ENCODE measurements around the gene DDX41. TPM values are rescaled to one million over a fixed set of nuclear protein-coding genes. Genes with fewer than 3 reads are reported as not detected.

The DDX41 gene
- total RNA-seq, 4 donors from 2014 or later: 119 to 170 (median 145) TPM

GRCh38 chr5:177510567-177511053, 6.2 kb downstream of the DDX41 start:
- peaks cover 41 to 43% of the 10 kb centered on the region in 2 donors for H3K36me3 ChIP-seq
- DNase-seq: no peak

GRCh38 chr5:177509991-177510566, 6.7 kb downstream of the DDX41 start:
- Histone ChIP-seq H3K27ac (no peak overlapping the region), H3K27me3 (no peaks in the 10 kb centered on the region), H3K36me3 (peaks cover 36 to 40% of the 10 kb centered on the region in 2 donors), H3K9me3 (no peaks in the 10 kb centered on the region), H3K4me3 (replicated peaks in 1 of 3) (peak overlapping the region in 1 of 3 donors; percentile 12), H3K4me1 (no peaks in the 10 kb centered on the region)
- intact Hi-C loops (cut with DNase I): loop anchor here (10.0 kb wide), 1 partner anchor 395 kb away; no protein-coding TSS in a partner anchor
- 77 to 84% methylated on average over 9 to 10 of the region's 11 CpGs for WGBS, 2 donors
- TF ChIP-seq, protein P1, sequence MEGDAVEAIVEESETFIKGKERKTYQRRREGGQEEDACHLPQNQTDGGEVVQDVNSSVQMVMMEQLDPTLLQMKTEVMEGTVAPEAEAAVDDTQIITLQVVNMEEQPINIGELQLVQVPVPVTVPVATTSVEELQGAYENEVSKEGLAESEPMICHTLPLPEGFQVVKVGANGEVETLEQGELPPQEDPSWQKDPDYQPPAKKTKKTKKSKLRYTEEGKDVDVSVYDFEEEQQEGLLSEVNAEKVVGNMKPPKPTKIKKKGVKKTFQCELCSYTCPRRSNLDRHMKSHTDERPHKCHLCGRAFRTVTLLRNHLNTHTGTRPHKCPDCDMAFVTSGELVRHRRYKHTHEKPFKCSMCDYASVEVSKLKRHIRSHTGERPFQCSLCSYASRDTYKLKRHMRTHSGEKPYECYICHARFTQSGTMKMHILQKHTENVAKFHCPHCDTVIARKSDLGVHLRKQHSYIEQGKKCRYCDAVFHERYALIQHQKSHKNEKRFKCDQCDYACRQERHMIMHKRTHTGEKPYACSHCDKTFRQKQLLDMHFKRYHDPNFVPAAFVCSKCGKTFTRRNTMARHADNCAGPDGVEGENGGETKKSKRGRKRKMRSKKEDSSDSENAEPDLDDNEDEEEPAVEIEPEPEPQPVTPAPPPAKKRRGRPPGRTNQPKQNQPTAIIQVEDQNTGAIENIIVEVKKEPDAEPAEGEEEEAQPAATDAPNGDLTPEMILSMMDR (IDR thresholded peaks at IDR 0.05): no peak
- DNase-seq: no peak

More at GRCh38 chr5:177510567-177511053, 6.2 kb downstream of the DDX41 start:
- WGBS, 2 donors: 90 to 91% methylated on average over 15 of the region's 15 CpGs
- TF ChIP-seq POLR2A (IDR thresholded peaks at IDR 0.05): no peak
- TF ChIP-seq, protein P1 (IDR thresholded peaks at IDR 0.05): no peak
- Histone ChIP-seq H3K27me3 (no peaks in the 10 kb centered on the region), H3K4me3 (replicated peaks in 1 of 3) (no peak overlapping the region), H3K4me1 (peaks cover 2% of the 10 kb centered on the region in 2 donors), H3K27ac (no peak overlapping the region), H3K9me3 (no peaks in the 10 kb centered on the region)
- intact Hi-C loops (cut with DNase I): no loop called here

DNA sequence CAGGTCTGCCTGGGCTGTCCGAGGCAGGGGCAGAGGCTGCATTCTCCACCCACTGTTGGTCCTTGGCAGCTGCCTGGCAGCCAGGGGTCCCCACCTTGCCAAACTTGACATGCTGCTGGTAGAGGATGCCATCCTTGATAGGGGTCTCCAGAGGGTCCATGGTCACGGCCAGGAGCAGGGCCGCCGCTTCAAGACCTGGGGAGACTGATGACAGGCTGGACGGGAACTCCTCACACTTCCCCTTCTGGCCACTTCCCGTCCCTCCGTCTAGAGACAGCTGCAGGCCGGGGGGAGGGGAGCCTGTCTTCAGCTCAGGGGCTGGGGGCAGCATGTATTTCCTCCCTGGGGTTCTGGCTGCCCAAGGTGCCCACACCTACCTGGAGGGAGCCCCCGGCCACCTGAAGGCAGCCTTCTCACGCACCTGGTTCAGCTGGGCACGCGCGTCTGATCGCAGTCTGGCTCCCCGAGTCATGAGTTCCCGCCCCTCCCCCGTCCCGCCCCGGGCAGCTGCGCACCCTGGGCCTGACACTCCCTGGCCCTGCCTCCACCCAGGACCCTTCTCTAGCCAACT, 7.3 kb downstream of the DDX41 start, which contains the start of gene DOK3:
TSS of gene DOK3 (minus strand) at position 446 of the 571 bp plus-strand sequence. CDS start at position 160, 286 bp downstream.
- TF ChIP-seq, protein P1 (IDR thresholded peaks at IDR 0.05): no peak
- TF ChIP-seq POLR2A (IDR thresholded peaks at IDR 0.05): no peak
- Histone ChIP-seq H3K9me3 (no peaks in the 10 kb centered on the region), H3K27me3 (no peaks in the 10 kb centered on the region), H3K4me3 (replicated peaks in 1 of 3) (peak within 1 kb of the TSS in 1 of 3 donors; percentile 12), H3K27ac (peak within 1 kb of the TSS in 1 of 3 donors; percentile 12), H3K36me3 (peaks cover 30 to 34% of the 10 kb centered on the region in 2 donors), H3K4me1 (no peaks in the 10 kb centered on the region)
- intact Hi-C loops (cut with DNase I): loop anchor here (10.0 kb wide), 1 partner anchor 395 kb away; no protein-coding TSS in a partner anchor
- no peak for DNase-seq
- 47 to 53% methylated on average over 6 to 11 of the region's 20 CpGs for WGBS, 2 donors

DNA sequence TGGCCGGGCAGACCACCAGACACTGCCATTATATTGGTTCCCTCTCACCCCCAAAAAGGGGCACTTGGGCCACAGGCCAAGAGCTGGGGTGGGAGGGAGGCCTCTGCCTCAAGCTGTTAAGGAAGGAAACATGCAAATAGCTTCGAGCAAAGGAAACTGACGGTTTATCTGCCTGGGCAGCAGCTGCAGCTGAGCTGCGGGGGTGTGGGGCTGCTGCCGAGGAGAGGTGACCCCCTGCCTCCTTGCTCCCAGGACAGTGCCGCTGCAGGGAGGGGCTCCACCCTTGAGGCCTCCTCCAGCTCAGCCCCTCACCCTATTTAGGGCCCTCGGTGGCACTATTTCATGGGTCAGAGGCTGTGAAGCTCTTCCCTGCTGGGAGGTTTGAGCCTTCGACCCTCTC, 7.9 kb downstream of the DDX41 start:
- Histone ChIP-seq H3K27ac (peak overlapping the region in 1 of 3 donors; percentile 12), H3K27me3 (no peaks in the 10 kb centered on the region), H3K9me3 (no peaks in the 10 kb centered on the region), H3K4me1 (no peaks in the 10 kb centered on the region), H3K36me3 (peaks cover 27 to 29% of the 10 kb centered on the region in 2 donors), H3K4me3 (replicated peaks in 1 of 3) (no peak overlapping the region)
- WGBS, 2 donors: 58 to 61% methylated on average over 6 to 7 of the region's 8 CpGs
- intact Hi-C loops (cut with DNase I): loop anchor here (10.0 kb wide), 1 partner anchor 394 kb away; no protein-coding TSS in a partner anchor
- DNase-seq: no peak
- TF ChIP-seq, protein P1 (IDR thresholded peaks at IDR 0.05): no peak
- no peak for TF ChIP-seq POLR2A (IDR thresholded peaks at IDR 0.05)

GRCh38 chr5:177508221-177508611, 8.5 kb downstream of the DDX41 start:
- 80 to 95% methylated on average over 11 to 23 of the region's 26 CpGs for WGBS, 2 donors

More at GRCh38 chr5:177508221-177508611, 8.5 kb downstream of the DDX41 start:
- intact Hi-C loops (cut with DNase I): loop anchor here (10.0 kb wide), 1 partner anchor 393 kb away; no protein-coding TSS in a partner anchor
- Histone ChIP-seq H3K36me3 (peaks cover 23 to 25% of the 10 kb centered on the region in 2 donors), H3K27ac (no peak overlapping the region), H3K4me1 (no peaks in the 10 kb centered on the region), H3K9me3 (no peaks in the 10 kb centered on the region), H3K4me3 (replicated peaks in 1 of 3) (no peak overlapping the region), H3K27me3 (no peaks in the 10 kb centered on the region)
- no peak for DNase-seq
- TF ChIP-seq, protein P1 (IDR thresholded peaks at IDR 0.05): no peak
- TF ChIP-seq POLR2A (IDR thresholded peaks at IDR 0.05): no peak
